ENCODE data around the gene ATIC. TPM values are rescaled to one million over a fixed set of nuclear protein-coding genes. Genes with fewer than 3 reads are reported as not detected.

ATIC gene
- total and polyA plus RNA-seq, 4 donors: 44.3 to 180 (median 75.9) TPM

DNA sequence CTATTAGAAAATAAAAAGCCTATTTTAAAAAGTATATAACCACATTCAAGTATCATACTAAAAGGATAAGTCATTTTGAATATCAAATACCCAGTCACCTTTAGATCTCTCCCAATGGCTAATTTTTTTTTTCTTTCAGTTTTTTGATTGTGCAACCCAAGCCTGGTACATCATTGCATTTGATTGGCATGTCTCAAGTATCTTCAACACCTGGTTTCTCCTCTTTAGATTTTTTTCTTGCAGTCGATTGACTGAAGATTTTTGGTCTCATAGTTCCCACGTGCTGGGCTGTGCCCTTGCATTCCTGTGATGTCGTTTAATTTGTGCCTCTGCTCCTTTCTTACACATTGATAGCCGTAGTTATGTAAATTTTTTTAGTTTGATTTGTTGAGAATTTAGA is 40.7 kb downstream of the ATIC start:
- H3K4me1 ChIP-seq (ENCODE audit: control insufficient read depth in 5 of 5, insufficient read depth in 5 of 5, low read length in 5 of 5): peaks cover 0 to 9% (median 0%) of the 10 kb centered on the region in 5 donors
- no peaks in the 10 kb centered on the region for H3K27me3 ChIP-seq (ENCODE audit: control insufficient read depth in 3 of 3, insufficient read depth in 3 of 3, low read length in 2 of 3)
- no peak for DNase-seq
- no peak overlapping the region for H3K9ac ChIP-seq (ENCODE audit: insufficient read depth in 1 of 2, low read length in 2 of 2)
- 38 to 72% methylated on average over 4 of the region's 4 CpGs for WGBS, 2 donors
- TF ChIP-seq, protein P1, sequence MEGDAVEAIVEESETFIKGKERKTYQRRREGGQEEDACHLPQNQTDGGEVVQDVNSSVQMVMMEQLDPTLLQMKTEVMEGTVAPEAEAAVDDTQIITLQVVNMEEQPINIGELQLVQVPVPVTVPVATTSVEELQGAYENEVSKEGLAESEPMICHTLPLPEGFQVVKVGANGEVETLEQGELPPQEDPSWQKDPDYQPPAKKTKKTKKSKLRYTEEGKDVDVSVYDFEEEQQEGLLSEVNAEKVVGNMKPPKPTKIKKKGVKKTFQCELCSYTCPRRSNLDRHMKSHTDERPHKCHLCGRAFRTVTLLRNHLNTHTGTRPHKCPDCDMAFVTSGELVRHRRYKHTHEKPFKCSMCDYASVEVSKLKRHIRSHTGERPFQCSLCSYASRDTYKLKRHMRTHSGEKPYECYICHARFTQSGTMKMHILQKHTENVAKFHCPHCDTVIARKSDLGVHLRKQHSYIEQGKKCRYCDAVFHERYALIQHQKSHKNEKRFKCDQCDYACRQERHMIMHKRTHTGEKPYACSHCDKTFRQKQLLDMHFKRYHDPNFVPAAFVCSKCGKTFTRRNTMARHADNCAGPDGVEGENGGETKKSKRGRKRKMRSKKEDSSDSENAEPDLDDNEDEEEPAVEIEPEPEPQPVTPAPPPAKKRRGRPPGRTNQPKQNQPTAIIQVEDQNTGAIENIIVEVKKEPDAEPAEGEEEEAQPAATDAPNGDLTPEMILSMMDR (IDR thresholded peaks at IDR 0.05; ENCODE audit: control extremely low read depth, extremely low read depth): no peak
- H3K27ac ChIP-seq (ENCODE audit: low read depth in 1 of 2, low read length in 1 of 2): no peak overlapping the region
- no peak for ATAC-seq (ENCODE audit: insufficient read depth, low FRiP score)
- no peak overlapping the region for H3K4me3 ChIP-seq
- H3K36me3 ChIP-seq (ENCODE audit: control insufficient read depth in 4 of 4, insufficient read depth in 4 of 4, low read length in 4 of 4): peaks cover 0 to 13% (median 9%) of the 10 kb centered on the region in 4 donors
- H3K9me3 ChIP-seq (ENCODE audit: control insufficient read depth in 4 of 4, insufficient read depth in 3 of 4, low read length in 3 of 4): no peaks in the 10 kb centered on the region

DNA sequence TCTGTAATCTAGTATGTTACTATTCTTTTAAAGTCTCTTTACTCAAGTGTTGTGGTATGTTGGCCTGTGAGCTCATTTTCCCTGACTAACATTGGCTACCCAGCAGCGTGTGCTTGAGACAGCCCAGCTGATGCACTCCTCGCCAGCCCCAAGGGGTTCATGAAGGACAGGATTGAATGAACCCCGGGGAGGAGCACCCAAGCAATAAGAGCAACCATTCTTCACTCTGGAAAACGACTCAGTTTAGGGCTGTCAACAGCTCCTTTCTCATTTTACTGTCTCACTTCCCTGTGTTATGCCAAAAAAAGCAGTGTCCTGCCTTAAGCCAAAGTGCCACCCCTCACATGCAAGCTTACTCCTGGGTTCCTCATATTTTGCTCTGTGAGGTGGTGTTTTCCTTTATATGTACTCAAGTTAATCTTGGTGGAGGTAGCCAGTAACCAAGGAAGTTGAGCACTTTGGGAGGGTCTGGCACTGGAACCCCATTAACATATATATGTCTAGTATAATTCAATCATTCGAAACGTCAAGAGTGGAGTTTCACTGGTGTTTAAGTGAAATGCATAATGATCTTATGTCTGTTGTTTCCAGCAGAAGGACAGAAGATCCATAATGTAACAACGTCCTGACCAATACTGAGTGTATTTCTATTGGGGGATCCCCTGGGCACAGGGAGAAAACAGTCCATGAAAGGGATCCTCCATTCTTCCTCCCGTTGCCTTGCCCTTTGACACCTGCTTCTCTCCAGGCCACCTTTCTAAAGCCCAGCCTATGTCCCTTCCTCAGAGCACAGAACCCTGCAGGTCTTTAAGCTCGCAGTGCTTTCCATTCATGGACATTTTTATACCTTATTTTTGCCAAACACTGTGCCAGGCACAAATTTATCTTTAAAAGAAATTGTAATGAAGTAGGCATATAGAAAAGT is 43.2 kb downstream of the ATIC start:
- Histone ChIP-seq H3K27me3 (ENCODE audit: control insufficient read depth in 3 of 3, insufficient read depth in 3 of 3, low read length in 2 of 3) (no peaks in the 10 kb centered on the region), H3K36me3 (ENCODE audit: control insufficient read depth in 4 of 4, insufficient read depth in 4 of 4, low read length in 4 of 4) (peaks cover 0 to 4% (median 0%) of the 10 kb centered on the region in 4 donors), H3K4me1 (ENCODE audit: control insufficient read depth in 5 of 5, insufficient read depth in 5 of 5, low read length in 5 of 5) (peaks cover 0 to 9% (median 0%) of the 10 kb centered on the region in 5 donors), H3K9me3 (ENCODE audit: control insufficient read depth in 4 of 4, insufficient read depth in 3 of 4, low read length in 3 of 4) (no peaks in the 10 kb centered on the region), H3K4me3 (no peak overlapping the region), H3K27ac (ENCODE audit: low read depth in 1 of 2, low read length in 1 of 2) (no peak overlapping the region), H3K9ac (ENCODE audit: insufficient read depth in 1 of 2, low read length in 2 of 2) (no peak overlapping the region)
- 83 to 87% methylated on average over 9 of the region's 9 CpGs for WGBS, 2 donors
- ATAC-seq (ENCODE audit: insufficient read depth, low FRiP score) (no peak), DNase-seq (peak; percentile 59 to 86 (median 80))
- TF ChIP-seq, protein P1 (IDR thresholded peaks at IDR 0.05; ENCODE audit: control extremely low read depth, extremely low read depth): no peak

GRCh38 chr2:215355801-215356200 is 43.9 kb downstream of the ATIC start:
- 94 to 96% methylated on average over 7 of the region's 7 CpGs for WGBS, 2 donors
- ATAC-seq (ENCODE audit: insufficient read depth, low FRiP score): no peak
- H3K4me3 ChIP-seq: no peak overlapping the region

More at GRCh38 chr2:215355801-215356200, 43.9 kb downstream of the ATIC start:
- Histone ChIP-seq H3K27ac (ENCODE audit: low read depth in 1 of 2, low read length in 1 of 2) (no peak overlapping the region), H3K9ac (ENCODE audit: insufficient read depth in 1 of 2, low read length in 2 of 2) (no peak overlapping the region), H3K9me3 (ENCODE audit: control insufficient read depth in 4 of 4, insufficient read depth in 3 of 4, low read length in 3 of 4) (no peaks in the 10 kb centered on the region), H3K36me3 (ENCODE audit: control insufficient read depth in 4 of 4, insufficient read depth in 4 of 4, low read length in 4 of 4) (peaks cover 0 to 4% (median under 1%) of the 10 kb centered on the region in 4 donors), H3K27me3 (ENCODE audit: control insufficient read depth in 3 of 3, insufficient read depth in 3 of 3, low read length in 2 of 3) (no peaks in the 10 kb centered on the region), H3K4me1 (ENCODE audit: control insufficient read depth in 5 of 5, insufficient read depth in 5 of 5, low read length in 5 of 5) (peaks cover 0 to 9% (median 0%) of the 10 kb centered on the region in 5 donors)
- TF ChIP-seq, protein P1 (IDR thresholded peaks at IDR 0.05; ENCODE audit: control extremely low read depth, extremely low read depth): no peak
- no peak for DNase-seq
